CD4-positive, alpha-beta T cell treated with Interleukin-4 for 1 hour (primary cell): ENCODE data around the gene QSOX1.
"Not testable (repeated sequence)": the region's sequence is repeated elsewhere in the genome, so short reads cannot be mapped to it uniquely, and the experiment has no call there.

Experiments
- DNase-seq, 2 donors: peaks; one replicate each; pipeline ENCODE4 v3.0.0-alpha.2; 2020 to 2022

QSOX1 gene

DNA sequence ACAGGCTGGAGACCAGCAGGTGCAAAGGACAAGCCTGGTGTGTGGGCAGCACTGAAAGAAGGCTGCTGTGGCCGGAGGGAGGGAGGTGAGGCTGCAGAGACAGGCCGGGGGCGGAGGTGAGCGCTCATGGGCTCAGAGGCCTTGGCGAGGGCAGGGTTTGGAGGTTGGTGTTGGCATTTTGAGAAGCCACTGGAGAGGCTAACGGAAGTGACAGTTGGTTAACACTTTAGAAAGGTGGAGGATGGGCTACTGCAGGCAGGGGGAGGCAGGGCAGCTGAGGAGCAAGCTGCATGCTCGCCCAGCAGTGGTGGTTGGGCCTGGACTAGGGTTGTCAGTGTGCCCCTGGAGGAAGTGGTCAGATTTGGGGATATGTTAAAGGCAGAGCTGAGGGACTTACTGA is 37.5 kb downstream of the QSOX1 start:
- no peak for DNase-seq

DNA sequence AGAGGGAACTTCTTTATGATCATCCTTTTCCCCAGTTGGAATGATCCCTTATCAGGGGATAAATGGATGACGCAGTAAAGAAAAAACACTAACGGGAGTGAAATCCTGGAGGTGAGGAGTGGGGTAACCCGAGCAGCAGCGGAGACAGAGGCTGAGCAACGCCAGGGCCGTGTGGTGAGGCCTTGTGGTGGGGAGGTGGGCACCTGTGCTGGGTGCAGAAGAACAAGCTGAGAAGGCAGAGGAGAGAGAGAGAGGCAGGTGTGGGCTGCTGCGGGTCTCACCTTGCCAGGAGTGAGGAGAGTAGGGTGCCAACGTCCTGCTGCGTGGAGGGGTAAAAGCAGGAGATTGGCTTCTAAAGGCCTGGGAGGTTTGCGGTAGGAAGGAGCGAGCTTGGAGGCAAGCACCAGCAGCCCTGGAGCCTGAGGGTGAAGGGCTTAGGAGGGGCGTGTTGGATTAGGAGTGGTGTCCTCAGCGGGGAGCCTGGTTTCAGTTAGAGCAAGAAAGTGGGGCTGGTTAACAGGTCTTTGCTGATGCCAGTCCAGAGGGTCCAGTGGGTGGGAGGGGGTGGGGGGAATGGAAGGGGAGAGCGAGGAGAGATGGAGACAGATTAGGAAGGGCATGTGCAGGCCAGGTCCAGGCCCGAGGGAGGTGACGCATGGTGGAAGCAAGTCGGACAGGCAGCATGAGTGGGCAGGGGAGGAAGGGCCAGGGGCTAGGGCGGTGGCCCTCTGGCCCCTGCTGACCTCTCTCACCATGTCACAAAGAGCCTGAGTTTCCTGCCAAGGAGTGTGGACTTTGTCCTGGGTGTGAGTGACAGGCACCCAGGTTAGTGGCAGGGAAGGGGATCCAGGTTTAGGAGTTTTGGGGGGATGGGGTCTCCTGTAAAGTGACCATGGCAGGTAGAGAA is 38.7 kb downstream of the QSOX1 start:
- DNase-seq: no peak

DNA sequence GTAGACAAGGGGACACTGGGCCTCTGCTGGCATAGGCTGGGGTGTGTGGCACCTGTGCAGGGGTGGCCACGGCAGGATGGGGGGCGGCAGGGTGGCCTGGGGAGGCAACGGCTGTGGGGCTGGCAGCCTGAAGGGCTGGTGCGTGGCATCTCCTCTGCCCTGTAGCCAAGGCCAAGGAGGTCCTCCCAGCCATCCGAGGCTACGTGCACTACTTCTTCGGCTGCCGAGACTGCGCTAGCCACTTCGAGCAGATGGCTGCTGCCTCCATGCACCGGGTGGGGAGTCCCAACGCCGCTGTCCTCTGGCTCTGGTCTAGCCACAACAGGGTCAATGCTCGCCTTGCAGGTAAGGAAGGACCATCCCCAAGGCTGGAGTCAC is 39.4 kb downstream of the QSOX1 start:
- no peak for DNase-seq

DNA sequence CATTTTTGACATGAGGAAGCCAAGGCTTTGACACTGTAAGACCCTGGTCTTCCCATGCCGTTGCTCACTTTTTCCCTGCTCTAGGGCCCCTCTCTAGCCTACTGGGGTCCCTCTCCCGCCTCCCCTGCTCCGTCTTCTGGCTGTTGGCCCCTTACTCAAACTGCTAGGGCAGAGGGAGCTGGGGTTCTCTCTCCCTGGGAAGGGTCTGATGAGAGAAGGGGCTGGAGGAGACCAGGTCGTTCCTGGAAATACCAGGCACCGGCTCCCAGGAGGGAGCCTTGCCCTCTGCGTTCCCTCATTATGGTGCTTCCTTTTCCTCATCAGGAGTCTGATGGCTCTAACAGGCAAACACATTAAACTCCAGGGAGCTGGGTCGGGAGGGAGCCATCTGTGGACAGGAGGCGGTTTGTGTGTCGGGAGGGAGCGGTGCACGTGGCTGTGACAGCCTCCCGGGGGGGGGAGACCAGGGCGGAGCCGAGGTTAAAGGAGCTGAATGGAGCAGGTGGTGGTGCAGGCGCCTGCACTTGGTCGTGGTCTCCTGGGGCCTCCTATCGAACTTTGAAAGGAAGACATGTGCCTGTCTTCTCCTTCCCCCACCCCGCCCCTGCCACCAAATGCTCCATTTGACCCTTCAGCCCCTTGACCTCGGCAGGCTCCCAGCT is 40.0 kb downstream of the QSOX1 start:
- DNase-seq: no peak

DNA sequence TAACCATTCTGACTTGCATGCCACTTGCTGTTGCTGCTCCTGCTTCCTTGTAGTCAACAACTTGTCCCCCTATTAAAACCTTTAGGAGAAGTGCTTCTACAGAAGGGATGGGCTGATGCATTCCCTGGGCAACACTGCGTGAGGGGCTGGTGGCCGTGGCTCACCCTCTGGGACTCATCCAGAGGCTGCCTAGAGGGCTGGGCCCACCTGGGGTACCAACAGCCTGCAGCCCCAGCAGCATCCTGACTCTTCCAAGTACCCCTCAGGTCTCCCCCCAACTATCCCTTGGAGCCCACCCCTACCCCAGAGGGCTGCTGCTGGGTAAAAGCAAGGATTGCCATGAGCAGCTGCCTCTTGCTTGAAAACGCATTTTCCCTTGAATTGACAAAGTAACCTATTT is 40.7 kb downstream of the QSOX1 start:
- no peak for DNase-seq

DNA sequence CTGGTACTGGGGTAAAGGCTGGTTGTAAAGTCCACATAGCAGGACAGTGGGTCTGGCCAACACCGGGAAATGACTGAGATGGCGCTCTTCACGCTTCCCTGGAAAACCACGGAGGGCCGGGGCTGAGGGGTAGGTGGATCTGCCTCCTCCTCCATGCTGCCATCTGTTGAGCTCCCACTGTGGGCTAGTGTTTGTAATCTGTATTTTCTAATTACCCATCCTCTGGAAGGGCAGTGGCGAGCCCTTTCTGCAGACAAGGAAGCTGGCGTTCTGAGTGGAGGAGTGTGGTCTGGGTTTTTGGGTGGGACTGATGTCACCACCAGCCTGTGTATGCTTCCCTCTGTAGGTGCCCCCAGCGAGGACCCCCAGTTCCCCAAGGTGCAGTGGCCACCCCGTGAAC is 41.2 kb downstream of the QSOX1 start:
- no peak for DNase-seq

DNA sequence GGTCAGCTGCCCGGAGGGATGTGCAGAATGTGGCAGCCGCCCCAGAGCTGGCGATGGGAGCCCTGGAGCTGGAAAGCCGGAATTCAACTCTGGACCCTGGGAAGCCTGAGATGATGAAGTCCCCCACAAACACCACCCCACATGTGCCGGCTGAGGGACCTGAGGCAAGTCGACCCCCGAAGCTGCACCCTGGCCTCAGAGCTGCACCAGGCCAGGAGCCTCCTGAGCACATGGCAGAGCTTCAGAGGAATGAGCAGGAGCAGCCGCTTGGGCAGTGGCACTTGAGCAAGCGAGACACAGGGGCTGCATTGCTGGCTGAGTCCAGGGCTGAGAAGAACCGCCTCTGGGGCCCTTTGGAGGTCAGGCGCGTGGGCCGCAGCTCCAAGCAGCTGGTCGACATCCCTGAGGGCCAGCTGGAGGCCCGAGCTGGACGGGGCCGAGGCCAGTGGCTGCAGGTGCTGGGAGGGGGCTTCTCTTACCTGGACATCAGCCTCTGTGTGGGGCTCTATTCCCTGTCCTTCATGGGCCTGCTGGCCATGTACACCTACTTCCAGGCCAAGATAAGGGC is 41.9 kb downstream of the QSOX1 start:
- no peak for DNase-seq

DNA sequence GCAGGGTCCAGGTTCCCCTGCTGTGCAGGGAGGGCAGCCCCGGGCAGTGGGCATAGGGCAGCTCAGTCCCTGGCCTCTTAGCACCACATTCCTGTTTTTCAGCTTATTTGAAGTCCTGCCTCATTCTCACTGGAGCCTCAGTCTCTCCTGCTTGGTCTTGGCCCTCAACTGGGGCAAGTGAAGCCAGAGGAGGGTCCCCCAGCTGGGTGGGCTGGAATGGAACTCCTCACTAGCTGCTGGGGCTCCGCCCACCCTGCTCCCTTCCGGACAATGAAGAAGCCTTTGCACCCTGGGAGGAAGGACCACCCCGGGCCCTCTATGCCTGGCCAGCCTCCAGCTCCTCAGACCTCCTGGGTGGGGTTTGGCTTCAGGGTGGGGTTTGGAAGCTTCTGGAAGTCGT is 42.6 kb downstream of the QSOX1 start:
- no peak for DNase-seq

DNA sequence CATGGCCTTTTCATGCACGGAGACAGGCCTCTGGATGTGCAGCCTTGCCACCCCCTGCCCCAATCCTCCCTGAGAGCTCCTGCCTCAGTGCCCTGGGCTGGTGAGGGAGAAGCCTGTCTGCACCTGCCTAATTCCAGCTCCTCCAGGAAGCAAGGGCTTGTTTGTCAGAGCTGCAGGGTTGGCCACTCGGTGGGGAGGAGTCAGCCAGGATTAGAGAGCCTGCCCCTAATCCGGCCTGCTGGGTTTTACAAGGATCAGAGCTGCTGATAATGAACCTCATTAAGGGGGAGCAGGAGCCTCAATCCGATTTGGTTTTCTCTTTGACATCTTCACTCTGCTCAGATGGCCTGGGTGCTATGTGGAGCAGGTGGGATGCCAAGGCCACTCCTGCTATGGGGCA is 43.5 kb downstream of the QSOX1 start:
- DNase-seq: no peak

DNA sequence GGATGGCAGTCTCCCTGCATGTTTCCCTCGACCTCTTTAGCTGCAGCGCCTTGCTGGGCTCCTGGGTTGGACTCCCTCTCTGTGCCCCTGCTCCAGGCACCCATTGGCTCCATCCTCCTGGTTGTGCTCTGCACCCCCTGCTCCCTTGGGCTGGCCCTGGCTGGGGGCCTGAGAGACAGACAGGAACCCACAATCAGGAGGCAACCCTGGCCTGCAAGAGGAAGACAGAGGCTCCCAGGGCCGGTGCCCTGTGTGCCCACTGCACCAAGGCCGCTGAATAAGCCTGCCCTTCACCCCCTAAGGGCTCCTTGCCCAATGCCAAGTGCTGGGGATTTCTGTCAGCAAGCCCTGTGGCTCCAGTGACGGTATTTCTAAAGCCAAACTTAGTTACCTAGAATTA is 43.9 kb downstream of the QSOX1 start:
- DNase-seq: no peak

DNA sequence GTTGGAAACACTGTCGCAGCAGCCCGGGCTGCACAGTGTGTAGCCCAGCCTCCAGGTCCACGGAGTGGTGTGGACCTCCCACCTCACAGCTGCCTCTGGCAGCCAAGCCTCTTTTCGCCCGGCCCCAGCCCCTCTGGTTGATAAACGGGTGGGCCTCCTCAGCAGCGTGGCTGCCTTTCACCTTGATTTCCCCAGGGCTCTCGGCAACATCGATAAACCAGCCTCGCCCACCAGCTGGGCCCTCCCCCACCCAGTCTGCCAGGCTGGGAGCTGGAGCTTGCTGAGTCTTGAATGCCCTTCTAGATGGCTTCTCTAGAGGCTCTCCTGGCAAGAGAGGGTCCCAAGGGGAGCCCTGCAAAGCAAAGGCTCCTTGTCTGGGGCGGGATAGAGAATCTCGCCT is 44.3 kb downstream of the QSOX1 start:
- no peak for DNase-seq

DNA sequence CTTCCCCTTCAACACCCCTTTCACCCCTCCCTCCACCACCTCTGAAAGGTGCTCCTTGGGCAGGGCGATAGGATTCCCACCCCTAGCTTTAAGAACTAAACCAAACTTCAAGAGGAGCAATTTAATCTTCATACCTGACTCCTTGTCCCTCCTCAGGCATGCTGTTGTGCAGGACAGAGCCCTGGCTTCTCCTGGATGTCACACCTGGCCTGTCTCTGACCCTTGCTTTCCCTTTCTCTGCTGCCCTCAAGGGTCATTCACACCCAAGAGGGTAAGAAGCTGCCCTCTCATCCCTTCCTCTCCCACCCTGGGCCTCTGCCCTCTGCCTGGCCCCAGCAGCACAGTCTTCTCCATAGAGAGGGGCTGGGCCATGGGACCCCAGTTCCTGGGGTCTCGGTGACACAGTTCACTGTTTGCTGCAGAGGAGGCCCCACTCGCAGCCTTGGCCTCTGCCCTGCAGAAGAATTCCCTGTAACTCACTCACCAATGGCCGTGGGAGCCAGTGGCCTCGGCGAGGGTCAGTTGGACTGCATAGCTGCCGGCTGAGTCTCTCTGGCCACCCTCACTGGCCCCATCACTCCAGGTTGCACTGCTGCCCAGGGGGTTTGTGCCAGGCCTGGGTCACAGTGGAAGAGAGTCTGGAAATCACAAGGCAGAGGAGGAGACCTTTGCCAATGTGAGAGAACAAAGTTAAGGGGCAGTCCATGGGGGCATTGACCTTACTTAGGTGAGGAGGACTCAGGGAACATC is 47.0 kb downstream of the QSOX1 start:
- DNase-seq: no peak

DNA sequence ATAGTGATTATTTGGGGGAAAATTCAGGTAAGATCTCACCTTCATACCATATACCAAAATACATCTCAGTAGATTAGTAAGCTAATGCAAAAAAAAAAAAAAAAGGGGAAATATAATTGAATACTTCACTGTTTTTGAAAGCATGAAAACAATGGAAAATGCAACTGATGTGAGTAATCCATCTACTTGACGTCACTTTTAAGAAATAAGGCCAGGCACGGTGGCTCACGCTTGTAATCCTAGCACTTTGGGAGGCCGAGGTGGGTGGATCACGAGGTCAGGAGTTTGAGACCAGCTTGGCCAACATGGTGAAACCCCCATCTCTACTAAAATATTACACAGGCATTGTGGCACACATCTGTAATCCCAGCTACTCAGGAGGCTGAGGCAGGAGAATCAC is 47.9 kb downstream of the QSOX1 start:
- not testable (repeated sequence) for DNase-seq

DNA sequence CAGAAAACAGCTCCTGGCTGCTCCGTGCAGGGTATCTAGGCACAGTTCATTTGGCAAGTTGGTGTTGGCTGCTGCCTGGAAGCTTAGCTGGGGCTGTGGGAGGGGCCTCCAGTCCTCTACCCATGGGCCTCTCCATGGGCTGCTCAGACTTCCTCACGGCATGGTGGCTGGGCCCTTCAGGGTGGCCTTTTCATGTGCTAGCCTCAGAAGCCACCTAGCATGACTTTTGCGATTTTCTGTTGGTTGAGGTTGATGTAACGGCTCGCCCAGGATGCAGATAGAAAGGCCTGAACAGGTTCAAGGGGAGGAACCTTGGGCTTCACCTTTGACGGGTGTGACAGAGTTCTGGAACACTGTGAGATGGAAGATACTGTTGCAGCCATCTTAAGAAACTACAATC is 49.6 kb downstream of the QSOX1 start:
- no peak for DNase-seq

DNA sequence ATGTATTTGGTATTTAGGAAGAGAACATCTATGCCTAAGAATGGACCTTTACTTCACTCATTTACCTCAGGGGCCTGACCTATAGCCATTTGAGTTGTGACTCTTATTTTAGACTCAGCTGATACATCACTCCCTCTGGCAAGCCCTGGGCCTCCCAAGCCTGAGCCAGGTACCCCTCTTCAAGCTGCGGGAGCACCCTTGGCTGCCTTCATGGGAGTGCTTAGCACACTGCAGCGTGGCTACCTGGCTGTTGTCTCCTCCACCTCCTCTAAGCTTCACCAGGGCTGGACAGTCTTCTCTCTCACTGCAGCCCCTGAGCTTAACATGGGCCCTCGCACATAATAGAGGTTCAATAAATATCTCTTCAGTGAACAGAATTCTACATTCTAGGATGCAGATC is 51.9 kb downstream of the QSOX1 start:
- DNase-seq: no peak

DNA sequence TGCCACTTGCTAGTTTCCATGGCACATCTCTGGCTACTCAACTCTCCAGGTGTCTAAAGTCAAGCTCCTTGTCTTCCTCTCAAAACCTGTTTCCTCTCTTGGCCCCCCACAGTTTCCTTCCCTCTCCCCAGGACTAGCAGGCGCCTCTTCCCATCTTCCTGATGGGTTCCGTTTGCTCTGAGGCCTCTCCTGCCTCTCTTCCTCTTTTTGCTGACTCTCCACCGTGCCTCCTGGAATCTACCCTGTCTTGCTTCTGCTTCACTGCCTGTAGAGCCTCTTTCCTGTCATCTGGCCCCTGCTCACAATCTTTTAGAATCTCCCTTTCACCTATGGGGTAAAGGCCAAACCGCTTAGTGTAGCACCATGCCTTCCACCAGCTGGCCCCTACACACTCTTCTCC is 53.6 kb downstream of the QSOX1 start:
- no peak for DNase-seq

DNA sequence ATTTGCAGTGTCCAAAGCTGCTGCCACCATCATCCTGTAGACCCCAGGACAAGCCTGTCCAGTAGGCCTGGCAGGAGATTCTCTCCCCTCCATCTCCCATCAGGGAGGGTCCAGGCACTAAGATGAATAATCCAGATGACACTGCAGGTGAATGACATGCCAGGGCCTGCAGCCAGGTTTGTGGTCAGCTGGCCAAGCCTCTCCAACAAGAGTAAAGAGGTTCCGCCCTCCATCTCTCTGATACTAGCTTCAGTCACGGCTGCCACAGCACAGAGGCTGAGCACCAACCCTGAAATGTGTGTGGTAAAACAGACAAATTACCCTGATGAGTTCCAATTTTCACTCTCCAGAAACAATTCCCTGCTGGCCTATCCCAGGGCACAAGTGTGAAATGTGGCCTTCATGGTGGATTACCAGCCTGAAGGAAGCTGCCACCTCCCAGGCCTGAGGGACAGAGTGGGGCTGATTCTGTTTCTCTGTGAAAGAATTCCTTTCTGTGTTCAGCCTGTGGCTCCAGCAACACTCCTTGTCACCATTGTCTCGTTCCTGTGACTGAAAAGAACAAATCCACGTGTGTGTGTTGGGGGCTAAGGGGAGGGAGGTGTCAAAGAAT is 55.4 kb downstream of the QSOX1 start:
- no peak for DNase-seq

DNA sequence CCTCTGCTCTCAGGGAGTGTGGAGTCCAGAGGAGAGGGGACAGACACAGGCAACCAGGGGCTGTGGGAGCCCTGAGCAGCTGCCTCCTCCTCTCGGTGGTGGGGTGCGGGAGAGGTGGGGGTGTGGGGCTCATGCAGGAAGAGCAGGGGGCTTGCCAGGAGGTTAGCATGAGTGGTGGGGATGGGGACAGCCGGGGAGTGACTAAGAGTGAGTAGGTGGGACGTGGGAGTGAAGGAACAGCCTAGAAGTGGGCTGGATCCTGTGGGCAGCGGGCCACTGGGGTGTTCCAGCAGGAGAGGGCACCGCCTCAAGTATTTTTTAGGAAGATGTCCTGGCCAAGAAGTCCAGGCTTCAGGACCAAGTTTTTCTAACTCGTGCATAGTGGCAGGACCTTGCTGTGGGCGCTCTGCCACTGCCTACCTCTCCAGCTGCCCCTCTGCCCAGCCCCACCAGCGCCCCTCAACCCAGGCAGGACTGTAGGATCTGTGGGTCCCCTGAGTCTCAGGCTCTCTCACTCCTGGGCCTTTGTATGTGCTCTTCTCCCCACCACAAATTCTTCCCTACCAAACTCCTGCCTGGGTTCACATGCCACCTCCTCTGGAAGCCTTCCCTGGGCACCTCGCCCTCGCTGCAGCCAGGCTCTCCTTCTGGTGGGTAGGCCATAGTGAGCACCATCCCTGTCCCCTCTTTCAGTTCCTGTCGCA is 56.6 kb downstream of the QSOX1 start:
- no peak for DNase-seq

DNA sequence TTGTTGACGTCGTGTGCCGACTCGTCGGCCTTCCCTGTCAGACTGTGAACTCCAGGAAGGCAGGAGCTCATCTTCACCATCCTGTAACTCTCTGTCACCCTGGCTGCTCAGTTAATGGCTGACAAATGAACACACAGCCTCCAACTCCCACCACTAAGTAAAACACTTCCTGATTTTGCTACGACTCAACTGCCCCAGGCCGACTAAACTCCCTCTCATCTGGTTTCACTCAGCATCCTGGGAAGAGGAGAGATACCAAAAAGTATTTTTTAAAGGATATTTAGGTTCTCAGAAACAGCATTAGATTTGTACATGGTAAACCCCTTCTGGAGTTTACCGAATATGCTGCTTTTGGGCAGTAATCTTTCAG is 57.2 kb downstream of the QSOX1 start:
- DNase-seq: no peak

DNA sequence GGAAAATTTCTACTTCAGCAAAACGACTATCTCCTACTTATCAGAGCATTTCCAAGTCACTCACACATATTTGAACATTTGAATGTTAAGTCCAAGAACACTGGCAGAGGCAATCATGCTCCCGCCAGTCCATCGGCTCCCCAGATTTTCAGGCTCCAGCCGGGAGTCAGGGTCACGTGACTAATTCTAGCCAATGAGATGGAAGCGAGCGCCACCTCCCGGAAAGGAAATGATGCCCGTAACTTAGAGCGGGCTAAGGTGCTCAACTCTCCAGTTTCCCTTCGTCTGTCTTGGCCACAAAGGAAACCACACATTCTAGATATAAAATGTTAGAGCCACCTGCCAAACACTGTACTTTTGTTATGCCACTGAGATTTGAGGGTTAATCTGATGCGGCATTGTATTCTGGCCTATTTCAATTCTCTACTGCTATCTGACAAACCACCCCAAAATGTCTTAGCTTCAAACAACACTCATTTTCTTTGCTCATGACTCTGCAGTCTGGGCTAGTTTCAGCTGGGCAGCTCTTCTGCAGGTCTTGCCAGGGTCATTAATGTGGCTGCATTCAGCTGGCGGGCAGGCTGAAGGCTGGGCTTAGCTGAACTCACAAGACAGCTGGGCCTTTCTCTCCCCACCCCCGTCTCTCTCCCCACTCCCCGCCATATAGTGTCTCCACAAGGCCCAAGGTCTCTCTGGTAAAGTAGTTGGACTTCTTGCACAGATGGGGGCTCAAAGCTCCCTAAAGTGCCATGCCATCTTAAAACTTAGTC is 58.9 kb downstream of the QSOX1 start:
- peak; percentile 40 to 57 for DNase-seq

DNA sequence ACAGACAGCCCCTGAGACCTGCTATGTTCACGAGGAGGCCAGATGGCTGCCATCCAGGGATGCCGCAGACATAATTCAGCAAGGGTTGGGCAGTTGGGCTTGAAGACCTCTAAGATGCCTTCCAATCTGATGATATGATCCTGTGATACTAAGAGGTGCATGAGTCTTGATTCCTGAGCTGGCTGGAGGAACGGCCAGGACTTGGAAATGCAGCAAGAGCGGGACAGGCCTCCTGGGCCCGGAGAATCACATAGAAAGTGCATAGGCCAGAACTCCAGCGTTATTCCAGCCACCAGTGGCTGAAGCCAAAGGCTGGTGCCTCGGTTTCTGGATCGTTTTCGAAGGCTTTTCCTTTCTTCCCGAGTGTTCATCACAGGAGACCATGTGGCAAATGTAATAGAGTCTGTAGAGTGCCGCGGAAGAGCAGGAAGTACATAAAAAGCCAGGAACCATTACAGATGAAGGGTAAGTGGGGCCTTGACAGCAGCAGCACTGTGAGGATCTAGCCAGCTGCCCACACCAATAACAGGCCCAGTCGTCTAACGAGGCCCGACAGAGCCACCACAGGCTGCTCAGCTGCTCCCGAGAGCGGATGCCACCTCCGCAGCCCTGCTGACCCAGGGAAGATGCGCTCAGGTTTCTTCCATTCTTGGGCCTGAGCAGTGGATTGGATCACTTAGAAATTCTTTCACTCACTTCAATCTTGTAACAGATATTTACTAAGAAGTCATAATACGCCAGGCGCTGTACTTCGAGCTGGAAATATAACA is 61.4 kb downstream of the QSOX1 start:
- DNase-seq: no peak
